Measurements from ENCODE around the gene AQP12A.

Gene AQP12A

DNA sequence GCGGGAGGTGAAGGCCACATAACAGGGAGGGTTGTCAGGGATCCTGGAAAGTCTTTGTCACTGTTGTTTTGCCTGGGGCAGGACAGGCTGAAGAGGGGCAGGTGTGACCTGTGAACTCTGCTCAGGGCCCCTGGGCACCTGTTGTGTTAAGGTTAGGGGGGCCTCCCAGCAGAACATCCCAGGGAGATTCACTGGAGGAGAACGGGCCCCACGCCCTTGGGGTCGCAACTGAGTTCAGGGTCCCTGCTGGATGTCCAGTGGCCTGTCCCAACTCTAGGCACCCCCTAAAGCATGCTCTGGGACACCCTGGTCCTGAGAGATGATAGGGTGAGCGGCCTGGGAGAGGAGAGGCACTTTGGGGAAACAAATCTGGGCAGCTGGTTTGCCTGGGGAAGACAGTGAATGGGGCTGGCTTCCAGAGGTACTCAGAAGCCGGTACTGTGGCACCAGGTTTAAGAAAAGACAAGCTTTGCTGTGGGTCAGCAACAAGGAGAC lies 43.5 kb upstream of the AQP12A start:
- Histone ChIP-seq H3K9me3 (ENCODE audit: insufficient read depth, low read length) (no peaks in the 10 kb centered on the region), H3K27ac (ENCODE audit: low read depth, low read length) (no peak overlapping the region), H3K27me3 (ENCODE audit: low read length) (no peaks in the 10 kb centered on the region), H3K79me2 (ENCODE audit: insufficient read depth, low read length) (no peaks in the 10 kb centered on the region), H2AFZ (ENCODE audit: low read depth, low read length, severe bottlenecking) (no peak overlapping the region), H3K9me2 (replicated peaks; ENCODE audit: insufficient read depth, low read length) (no peaks in the 10 kb centered on the region), H3K4me2 (ENCODE audit: low read depth, low read length, poor library complexity, severe bottlenecking) (no peak overlapping the region), H4K20me1 (ENCODE audit: low read depth, low read length) (no peaks in the 10 kb centered on the region), H3K4me3 (ENCODE audit: insufficient read depth, low read length, poor library complexity, severe bottlenecking) (no peak overlapping the region), H3K36me3 (ENCODE audit: low read length) (no peaks in the 10 kb centered on the region), H3K9ac (ENCODE audit: low read length) (no peak overlapping the region), H3F3A (ENCODE audit: insufficient read depth) (no peaks in the 10 kb centered on the region)
- no peak for TF ChIP-seq EZH2phosphoT487 (conservative IDR thresholded peaks at IDR 0.05; ENCODE audit: low read length)
- TF ChIP-seq, protein P1, sequence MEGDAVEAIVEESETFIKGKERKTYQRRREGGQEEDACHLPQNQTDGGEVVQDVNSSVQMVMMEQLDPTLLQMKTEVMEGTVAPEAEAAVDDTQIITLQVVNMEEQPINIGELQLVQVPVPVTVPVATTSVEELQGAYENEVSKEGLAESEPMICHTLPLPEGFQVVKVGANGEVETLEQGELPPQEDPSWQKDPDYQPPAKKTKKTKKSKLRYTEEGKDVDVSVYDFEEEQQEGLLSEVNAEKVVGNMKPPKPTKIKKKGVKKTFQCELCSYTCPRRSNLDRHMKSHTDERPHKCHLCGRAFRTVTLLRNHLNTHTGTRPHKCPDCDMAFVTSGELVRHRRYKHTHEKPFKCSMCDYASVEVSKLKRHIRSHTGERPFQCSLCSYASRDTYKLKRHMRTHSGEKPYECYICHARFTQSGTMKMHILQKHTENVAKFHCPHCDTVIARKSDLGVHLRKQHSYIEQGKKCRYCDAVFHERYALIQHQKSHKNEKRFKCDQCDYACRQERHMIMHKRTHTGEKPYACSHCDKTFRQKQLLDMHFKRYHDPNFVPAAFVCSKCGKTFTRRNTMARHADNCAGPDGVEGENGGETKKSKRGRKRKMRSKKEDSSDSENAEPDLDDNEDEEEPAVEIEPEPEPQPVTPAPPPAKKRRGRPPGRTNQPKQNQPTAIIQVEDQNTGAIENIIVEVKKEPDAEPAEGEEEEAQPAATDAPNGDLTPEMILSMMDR (IDR thresholded peaks at IDR 0.05; ENCODE audit: insufficient read depth, low read length, poor library complexity, severe bottlenecking): no peak

DNA sequence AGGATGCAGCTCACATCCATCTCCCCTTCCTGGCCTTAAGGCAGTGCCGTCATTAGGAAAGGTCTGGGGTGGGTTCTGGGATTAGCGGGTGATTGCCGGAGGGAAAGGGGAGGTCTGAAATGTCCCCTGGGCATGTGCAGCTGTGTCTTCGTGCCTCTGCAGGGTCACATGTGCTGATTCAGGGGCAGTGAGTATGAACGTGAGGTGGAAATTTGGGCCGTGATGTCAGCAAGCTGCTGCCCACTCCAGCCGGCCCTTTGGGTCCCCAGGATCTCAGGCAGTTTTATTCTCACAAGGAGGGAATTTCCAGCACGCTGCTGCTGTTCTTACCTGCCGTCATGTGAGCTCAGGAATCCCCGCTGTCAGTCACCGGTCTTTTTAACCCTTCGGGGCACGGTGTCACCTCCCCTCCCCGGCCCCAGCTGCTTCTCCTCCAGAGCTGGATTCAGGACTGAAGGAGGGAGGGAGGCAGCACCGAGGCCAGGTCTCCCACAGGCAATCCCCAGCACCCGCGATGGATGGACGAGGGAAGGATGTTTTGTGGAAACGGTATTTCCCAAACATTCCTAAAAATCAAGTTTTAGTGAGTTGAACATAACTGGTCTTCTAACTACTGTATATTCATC lies 42.9 kb upstream of the AQP12A start:
- no peaks in the 10 kb centered on the region for H3K27me3 ChIP-seq (ENCODE audit: low read length)
- TF ChIP-seq, protein P1 (IDR thresholded peaks at IDR 0.05; ENCODE audit: insufficient read depth, low read length, poor library complexity, severe bottlenecking): no peak
- no peak for TF ChIP-seq EZH2phosphoT487 (conservative IDR thresholded peaks at IDR 0.05; ENCODE audit: low read length)
- no peaks in the 10 kb centered on the region for H4K20me1 ChIP-seq (ENCODE audit: low read depth, low read length)
- no peak overlapping the region for H2AFZ ChIP-seq (ENCODE audit: low read depth, low read length, severe bottlenecking)
- H3K79me2 ChIP-seq (ENCODE audit: insufficient read depth, low read length): no peaks in the 10 kb centered on the region
- no peaks in the 10 kb centered on the region for H3K36me3 ChIP-seq (ENCODE audit: low read length)
- no peaks in the 10 kb centered on the region for H3K9me2 ChIP-seq (replicated peaks; ENCODE audit: insufficient read depth, low read length)
- H3K4me3 ChIP-seq (ENCODE audit: insufficient read depth, low read length, poor library complexity, severe bottlenecking): no peak overlapping the region
- no peak overlapping the region for H3K9ac ChIP-seq (ENCODE audit: low read length)
- H3K4me2 ChIP-seq (ENCODE audit: low read depth, low read length, poor library complexity, severe bottlenecking): no peak overlapping the region
- H3F3A ChIP-seq (ENCODE audit: insufficient read depth): no peaks in the 10 kb centered on the region
- no peak overlapping the region for H3K27ac ChIP-seq (ENCODE audit: low read depth, low read length)
- H3K9me3 ChIP-seq (ENCODE audit: insufficient read depth, low read length): no peaks in the 10 kb centered on the region

DNA sequence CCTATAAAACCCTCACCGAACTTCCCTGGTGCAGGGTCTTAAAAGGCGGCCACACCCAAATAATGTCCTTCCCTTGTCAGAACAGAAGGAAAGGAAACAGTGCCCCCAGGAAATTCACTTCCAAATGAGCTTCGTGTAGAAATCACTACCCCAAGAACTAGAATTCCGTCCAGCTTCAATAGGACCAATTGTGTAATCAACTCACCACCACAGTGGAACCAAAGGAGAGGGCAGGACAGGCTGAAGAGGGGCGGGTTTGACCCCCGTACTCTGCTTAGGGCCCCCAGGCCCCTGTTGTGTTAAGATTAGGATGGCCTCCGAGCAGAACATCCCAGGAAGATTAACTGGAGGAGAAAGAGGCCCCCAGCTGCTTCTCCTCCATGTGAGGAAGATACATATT lies 42.3 kb upstream of the AQP12A start:
- H3F3A ChIP-seq (ENCODE audit: insufficient read depth): no peaks in the 10 kb centered on the region
- no peaks in the 10 kb centered on the region for H3K9me3 ChIP-seq (ENCODE audit: insufficient read depth, low read length)
- no peak overlapping the region for H2AFZ ChIP-seq (ENCODE audit: low read depth, low read length, severe bottlenecking)
- no peaks in the 10 kb centered on the region for H3K27me3 ChIP-seq (ENCODE audit: low read length)
- no peaks in the 10 kb centered on the region for H3K36me3 ChIP-seq (ENCODE audit: low read length)
- TF ChIP-seq EZH2phosphoT487 (conservative IDR thresholded peaks at IDR 0.05; ENCODE audit: low read length): no peak
- TF ChIP-seq, protein P1 (IDR thresholded peaks at IDR 0.05; ENCODE audit: insufficient read depth, low read length, poor library complexity, severe bottlenecking): no peak
- H3K79me2 ChIP-seq (ENCODE audit: insufficient read depth, low read length): no peaks in the 10 kb centered on the region
- H3K4me3 ChIP-seq (ENCODE audit: insufficient read depth, low read length, poor library complexity, severe bottlenecking): no peak overlapping the region
- H3K9me2 ChIP-seq (replicated peaks; ENCODE audit: insufficient read depth, low read length): no peaks in the 10 kb centered on the region
- no peak overlapping the region for H3K9ac ChIP-seq (ENCODE audit: low read length)
- no peak overlapping the region for H3K4me2 ChIP-seq (ENCODE audit: low read depth, low read length, poor library complexity, severe bottlenecking)
- no peaks in the 10 kb centered on the region for H4K20me1 ChIP-seq (ENCODE audit: low read depth, low read length)
- H3K27ac ChIP-seq (ENCODE audit: low read depth, low read length): no peak overlapping the region
